Measurements from ENCODE around the gene PLCG2.

DNA sequence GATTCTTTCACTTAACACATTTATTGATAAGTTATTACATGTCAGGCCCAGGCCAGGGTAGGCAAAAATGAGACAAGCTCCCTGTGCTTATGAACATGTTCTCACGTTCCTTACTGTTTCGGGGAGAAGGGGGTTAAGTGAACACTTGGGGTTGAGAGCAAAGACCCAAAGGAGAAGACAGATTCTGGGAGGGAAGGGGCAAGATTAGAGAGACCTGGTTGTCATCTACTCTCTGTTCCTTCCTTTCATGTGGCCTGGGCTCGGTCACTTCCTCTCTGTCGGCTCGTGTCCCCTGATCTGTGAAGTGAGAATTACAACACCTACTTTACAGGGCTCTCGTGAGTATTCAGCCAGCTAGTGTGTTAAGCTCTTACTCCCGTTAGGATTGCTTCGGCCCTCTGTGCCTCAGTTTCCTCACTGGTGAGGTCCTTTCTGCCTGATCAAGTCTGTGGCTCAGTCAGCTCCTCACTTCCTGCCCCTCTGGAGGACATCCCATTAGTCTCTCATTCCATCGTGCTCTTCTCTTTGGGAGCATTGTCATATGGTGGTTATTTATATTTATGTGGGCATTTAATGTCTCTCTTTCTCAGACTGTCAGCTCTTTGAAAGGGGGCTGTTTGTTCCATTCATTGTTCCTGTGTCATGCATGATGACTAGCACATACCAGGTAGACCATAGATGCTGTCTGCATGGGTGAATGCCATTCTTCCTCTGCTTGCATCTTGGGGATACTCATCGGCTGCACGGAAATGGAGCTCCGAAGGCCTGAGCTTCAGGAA lies 38.9 kb downstream of the PLCG2 start:
- TF ChIP-seq, protein P1, sequence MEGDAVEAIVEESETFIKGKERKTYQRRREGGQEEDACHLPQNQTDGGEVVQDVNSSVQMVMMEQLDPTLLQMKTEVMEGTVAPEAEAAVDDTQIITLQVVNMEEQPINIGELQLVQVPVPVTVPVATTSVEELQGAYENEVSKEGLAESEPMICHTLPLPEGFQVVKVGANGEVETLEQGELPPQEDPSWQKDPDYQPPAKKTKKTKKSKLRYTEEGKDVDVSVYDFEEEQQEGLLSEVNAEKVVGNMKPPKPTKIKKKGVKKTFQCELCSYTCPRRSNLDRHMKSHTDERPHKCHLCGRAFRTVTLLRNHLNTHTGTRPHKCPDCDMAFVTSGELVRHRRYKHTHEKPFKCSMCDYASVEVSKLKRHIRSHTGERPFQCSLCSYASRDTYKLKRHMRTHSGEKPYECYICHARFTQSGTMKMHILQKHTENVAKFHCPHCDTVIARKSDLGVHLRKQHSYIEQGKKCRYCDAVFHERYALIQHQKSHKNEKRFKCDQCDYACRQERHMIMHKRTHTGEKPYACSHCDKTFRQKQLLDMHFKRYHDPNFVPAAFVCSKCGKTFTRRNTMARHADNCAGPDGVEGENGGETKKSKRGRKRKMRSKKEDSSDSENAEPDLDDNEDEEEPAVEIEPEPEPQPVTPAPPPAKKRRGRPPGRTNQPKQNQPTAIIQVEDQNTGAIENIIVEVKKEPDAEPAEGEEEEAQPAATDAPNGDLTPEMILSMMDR (IDR thresholded peaks at IDR 0.05) = no peak
- no peak for TF ChIP-seq POLR2A (IDR thresholded peaks at IDR 0.05)
